SK-N-SH treated with all-trans-retinoic acid at 6 μM for 48 hours (cell line): ENCODE measurements around the gene TTLL4.
A peak's percentile ranks its signal among the peaks of the same experiment; 100 is the strongest.

Experiments used
- ATAC-seq: fragments of 200-7000 bp; cut with Tn5 transposase; 3 replicates; pipeline ENCODE4 v1.9.1; 2020; ENCODE audit warnings: mild to moderate bottlenecking, moderate library complexity
- ARNTL ChIP-seq: fragments of 450-650 bp; formaldehyde crosslinking; IDR thresholded peaks from 2 replicates; pipeline ENCODE4 v1.5.0; 2020; ENCODE audit warnings: low read depth, mild to moderate bottlenecking, moderate library complexity, borderline replicate concordance
- BACH2 ChIP-seq: fragments of 250-450 bp; sonication (Bioruptor Pico); IDR thresholded peaks from 2 replicates; pipeline ENCODE4 v1.9.0; 2021; ENCODE audit warnings: mild to moderate bottlenecking, borderline replicate concordance
- CSDC2 ChIP-seq: fragments of 250-450 bp; sonication (Bioruptor Pico); IDR thresholded peaks from 2 replicates; pipeline ENCODE4 v1.5.0; 2020; ENCODE audit warnings: mild to moderate bottlenecking, moderate library complexity
- CSRNP3 ChIP-seq: fragments of 250-450 bp; sonication (Bioruptor Pico); IDR thresholded peaks from 2 replicates; pipeline ENCODE4 v1.5.1; 2021; ENCODE audit warnings: mild to moderate bottlenecking, moderate library complexity
- ESRRG ChIP-seq: fragments of 250-450 bp; sonication (Bioruptor Pico); IDR thresholded peaks from 2 replicates; pipeline ENCODE4 v1.6.1; 2021; ENCODE audit warnings: mild to moderate bottlenecking
- GLIS3 ChIP-seq: fragments of 250-450 bp; sonication (Bioruptor Pico); IDR thresholded peaks from 2 replicates; pipeline ENCODE4 v1.5.0; 2020; ENCODE audit warnings: mild to moderate bottlenecking, moderate library complexity
- ISL1 ChIP-seq: fragments of 250-450 bp; sonication (Bioruptor Pico); IDR thresholded peaks from 2 replicates; pipeline ENCODE4 v2.1.2; 2022; ENCODE audit warnings: mild to moderate bottlenecking, moderate library complexity
- OSR1 ChIP-seq: fragments of 250-450 bp; sonication (Bioruptor Pico); IDR thresholded peaks from 2 replicates; pipeline ENCODE4 v1.8.0; 2022; ENCODE audit warnings: moderate library complexity, mild to moderate bottlenecking, inconsistent platforms
- PATZ1 ChIP-seq: fragments of 250-450 bp; sonication (Bioruptor Pico); IDR thresholded peaks from 2 replicates; pipeline ENCODE4 v1.8.0; 2020; ENCODE audit warnings: mild to moderate bottlenecking, moderate library complexity, borderline replicate concordance
- PPARA ChIP-seq: fragments of 250-450 bp; sonication (Bioruptor Pico); IDR thresholded peaks from 2 replicates; pipeline ENCODE4 v1.5.0; 2020; ENCODE audit warnings: mild to moderate bottlenecking, borderline replicate concordance
- RARB ChIP-seq: fragments of 250-450 bp; sonication (Bioruptor Pico); IDR thresholded peaks from 2 replicates; pipeline ENCODE4 v1.8.0; 2021; ENCODE audit warnings: mild to moderate bottlenecking, moderate library complexity
- TOX ChIP-seq: fragments of 250-450 bp; sonication (Bioruptor Pico); IDR thresholded peaks from 2 replicates; pipeline ENCODE4 v1.8.0; 2021; ENCODE audit warnings: mild to moderate bottlenecking, moderate library complexity, borderline replicate concordance
- ZC3H10 ChIP-seq: fragments of 250-450 bp; sonication (Bioruptor Pico); IDR thresholded peaks from 2 replicates; pipeline ENCODE4 v1.5.1; 2021; ENCODE audit warnings: mild to moderate bottlenecking, moderate library complexity
- ZFP3 ChIP-seq: fragments of 250-450 bp; sonication (Bioruptor Pico); IDR thresholded peaks from 2 replicates; pipeline ENCODE4 v1.5.0; 2020; ENCODE audit warnings: mild to moderate bottlenecking, moderate library complexity
- ZFP30 ChIP-seq: fragments of 450-650 bp; formaldehyde crosslinking; IDR thresholded peaks from 2 replicates; pipeline ENCODE4 v1.5.0; 2022; ENCODE audit warnings: mild to moderate bottlenecking, moderate library complexity
- ZNF70 ChIP-seq: fragments of 450-650 bp; formaldehyde crosslinking; IDR thresholded peaks from 2 replicates; pipeline ENCODE4 v1.5.0; 2020; ENCODE audit warnings: mild to moderate bottlenecking, moderate library complexity
- ZNF8 ChIP-seq: fragments of 450-650 bp; formaldehyde crosslinking; IDR thresholded peaks from 2 replicates; pipeline ENCODE4 v1.5.0; 2020; ENCODE audit warnings: mild to moderate bottlenecking, moderate library complexity
- TF ChIP-seq, protein P1 (sequence below): fragments of 250-450 bp; sonication (Bioruptor Pico); IDR thresholded peaks from 2 replicates; pipeline ENCODE4 v1.8.0; 2021; ENCODE audit warnings: low read depth, mild to moderate bottlenecking, moderate library complexity, borderline replicate concordance
- TF ChIP-seq, protein P2 (sequence below): fragments of 250-450 bp; sonication (Bioruptor Pico); IDR thresholded peaks from 2 replicates; pipeline ENCODE4 v1.5.1; 2020; ENCODE audit warnings: low read depth, mild to moderate bottlenecking, moderate library complexity
- TF ChIP-seq, protein P3 (sequence below): fragments of 250-450 bp; sonication (Bioruptor Pico); IDR thresholded peaks from 2 replicates; pipeline ENCODE4 v1.5.0; 2020; ENCODE audit warnings: mild to moderate bottlenecking, moderate library complexity

Gene TTLL4

DNA sequence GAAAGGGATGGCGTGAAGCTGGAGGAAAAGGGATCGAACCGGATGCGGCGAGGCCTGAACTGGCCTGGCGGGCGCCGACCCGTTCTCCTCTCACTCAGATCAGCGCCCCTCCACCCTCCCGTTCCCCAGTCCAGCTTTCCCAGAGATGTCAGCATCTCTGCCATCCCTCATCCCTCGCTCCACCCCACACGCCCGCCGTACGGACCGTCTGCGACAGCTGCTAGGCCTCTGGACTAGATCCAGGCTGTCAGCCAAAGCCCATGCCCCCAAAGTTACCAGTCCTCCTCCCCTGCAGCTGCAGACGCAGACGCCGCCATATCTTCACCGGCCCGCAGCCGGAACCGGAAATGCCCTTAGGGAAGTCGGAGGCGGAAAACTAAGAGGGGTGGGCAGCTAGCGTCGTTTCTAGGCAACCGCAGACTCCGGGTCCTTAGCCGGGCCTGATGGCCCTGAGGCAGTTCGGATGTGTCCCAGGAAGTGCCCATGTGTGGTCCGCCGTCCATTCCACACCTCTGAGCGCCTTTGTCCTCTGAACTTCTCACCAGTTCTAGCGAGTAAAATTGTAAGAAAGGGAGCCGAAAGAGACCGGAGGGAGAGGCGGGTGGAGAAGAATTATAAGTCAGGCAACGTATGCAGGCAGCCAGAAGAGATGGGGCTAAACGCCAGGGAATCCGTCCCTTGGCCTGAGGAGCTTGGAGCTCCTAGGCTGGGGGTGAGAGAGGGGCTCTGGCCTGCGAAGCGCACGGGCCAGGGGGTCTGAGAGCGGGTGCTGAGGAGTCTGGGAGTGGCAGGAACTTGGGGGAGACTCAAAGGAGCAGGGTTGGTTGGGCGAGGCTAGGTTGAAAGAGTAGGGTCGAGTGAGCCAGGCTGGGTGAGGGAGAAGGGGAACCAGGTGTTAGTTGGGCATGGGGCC, 38.7 kb upstream of the TTLL4 start, which contains the start of the genes RNF25 and STK36:
TSS of gene RNF25 (minus strand) at position 349 of the 913 bp plus-strand sequence. CDS start at position 317, 32 bp downstream.
TSS of gene STK36 (plus strand) at position 433 of the 913 bp plus-strand sequence. CDS start 744 bp downstream, outside the sequence.
- TF ChIP-seq ZC3H10 (CRISPR knock-in tag) (no peak), ZFP30 (CRISPR knock-in tag) (0 out of 2 replicates have a peak, but pooled peaks have one; percentile 0), OSR1 (CRISPR knock-in tag) (no peak), PPARA (CRISPR knock-in tag) (no peak), ESRRG (CRISPR knock-in tag) (no peak), CSDC2 (no peak), CSRNP3 (CRISPR knock-in tag) (no peak), ZNF70 (CRISPR knock-in tag) (no peak), BACH2 (CRISPR knock-in tag) (no peak)
- TF ChIP-seq, all 23 proteins: peak for 1
- ATAC-seq: peak; percentile 98

DNA sequence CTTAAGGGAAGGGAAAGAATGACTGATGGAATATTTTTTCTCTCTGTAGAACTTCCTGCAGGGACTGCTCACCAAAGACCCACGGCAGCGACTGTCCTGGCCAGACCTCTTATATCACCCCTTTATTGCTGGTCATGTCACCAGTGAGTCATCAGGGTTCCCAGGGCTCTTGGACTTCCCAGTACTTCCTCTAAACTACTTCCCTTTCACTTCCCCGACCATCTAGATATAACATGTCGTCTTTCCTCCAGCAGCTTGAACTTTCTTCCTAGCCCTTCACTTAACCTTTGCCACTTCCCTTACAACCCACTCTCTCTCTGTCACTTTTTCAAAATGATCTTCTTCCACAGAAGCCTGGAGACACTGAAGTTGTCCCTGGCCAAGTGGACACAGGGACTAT, 31.5 kb upstream of the TTLL4 start:
- no peak for ATAC-seq
- TF ChIP-seq, protein P1, sequence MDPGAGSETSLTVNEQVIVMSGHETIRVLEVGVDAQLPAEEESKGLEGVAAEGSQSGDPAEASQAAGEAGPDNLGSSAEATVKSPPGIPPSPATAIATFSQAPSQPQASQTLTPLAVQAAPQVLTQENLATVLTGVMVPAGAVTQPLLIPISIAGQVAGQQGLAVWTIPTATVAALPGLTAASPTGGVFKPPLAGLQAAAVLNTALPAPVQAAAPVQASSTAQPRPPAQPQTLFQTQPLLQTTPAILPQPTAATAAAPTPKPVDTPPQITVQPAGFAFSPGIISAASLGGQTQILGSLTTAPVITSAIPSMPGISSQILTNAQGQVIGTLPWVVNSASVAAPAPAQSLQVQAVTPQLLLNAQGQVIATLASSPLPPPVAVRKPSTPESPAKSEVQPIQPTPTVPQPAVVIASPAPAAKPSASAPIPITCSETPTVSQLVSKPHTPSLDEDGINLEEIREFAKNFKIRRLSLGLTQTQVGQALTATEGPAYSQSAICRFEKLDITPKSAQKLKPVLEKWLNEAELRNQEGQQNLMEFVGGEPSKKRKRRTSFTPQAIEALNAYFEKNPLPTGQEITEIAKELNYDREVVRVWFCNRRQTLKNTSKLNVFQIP (CRISPR knock-in tag): no peak
- TF ChIP-seq CSDC2: no peak
- TF ChIP-seq RARB: no peak
- no peak for TF ChIP-seq TOX (CRISPR knock-in tag)
- TF ChIP-seq ZFP3 (CRISPR knock-in tag): no peak
- no peak for TF ChIP-seq ZNF70 (CRISPR knock-in tag)
- no peak for TF ChIP-seq ARNTL
- no peak for TF ChIP-seq PATZ1
- no peak for TF ChIP-seq CSRNP3 (CRISPR knock-in tag)
- no peak for TF ChIP-seq ZFP30 (CRISPR knock-in tag)
- no peak for TF ChIP-seq PPARA (CRISPR knock-in tag)
- TF ChIP-seq GLIS3 (CRISPR knock-in tag): no peak
- TF ChIP-seq ISL1 (CRISPR knock-in tag): no peak
- TF ChIP-seq ESRRG (CRISPR knock-in tag): no peak

DNA sequence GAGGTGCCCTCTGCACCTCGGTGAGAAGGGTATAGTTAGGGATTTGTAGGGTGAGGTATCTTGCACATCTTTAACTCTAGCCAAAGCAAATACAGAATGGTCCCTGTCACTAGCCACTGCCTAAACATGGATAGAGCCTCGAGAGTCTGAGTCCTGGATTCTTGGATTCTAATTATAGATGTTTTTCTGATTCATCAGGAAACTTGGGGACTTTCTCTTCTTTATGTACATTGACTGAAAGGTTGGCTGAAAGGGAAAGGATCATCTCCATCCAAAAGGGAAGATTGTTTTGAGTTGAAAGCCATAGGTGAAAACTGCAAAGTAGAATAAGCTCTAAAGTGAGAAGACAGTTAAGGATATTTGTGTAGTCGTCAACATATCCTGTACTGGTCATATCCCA, 30.6 kb upstream of the TTLL4 start:
- no peak for TF ChIP-seq ZNF70 (CRISPR knock-in tag)
- no peak for TF ChIP-seq PPARA (CRISPR knock-in tag)
- TF ChIP-seq, protein P2, sequence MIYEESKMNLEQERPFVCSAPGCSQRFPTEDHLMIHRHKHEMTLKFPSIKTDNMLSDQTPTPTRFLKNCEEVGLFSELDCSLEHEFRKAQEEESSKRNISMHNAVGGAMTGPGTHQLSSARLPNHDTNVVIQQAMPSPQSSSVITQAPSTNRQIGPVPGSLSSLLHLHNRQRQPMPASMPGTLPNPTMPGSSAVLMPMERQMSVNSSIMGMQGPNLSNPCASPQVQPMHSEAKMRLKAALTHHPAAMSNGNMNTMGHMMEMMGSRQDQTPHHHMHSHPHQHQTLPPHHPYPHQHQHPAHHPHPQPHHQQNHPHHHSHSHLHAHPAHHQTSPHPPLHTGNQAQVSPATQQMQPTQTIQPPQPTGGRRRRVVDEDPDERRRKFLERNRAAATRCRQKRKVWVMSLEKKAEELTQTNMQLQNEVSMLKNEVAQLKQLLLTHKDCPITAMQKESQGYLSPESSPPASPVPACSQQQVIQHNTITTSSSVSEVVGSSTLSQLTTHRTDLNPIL (CRISPR knock-in tag): no peak
- TF ChIP-seq, protein P1 (CRISPR knock-in tag): no peak
- TF ChIP-seq ARNTL: no peak
- no peak for TF ChIP-seq ZFP30 (CRISPR knock-in tag)
- TF ChIP-seq TOX (CRISPR knock-in tag): no peak
- no peak for TF ChIP-seq ESRRG (CRISPR knock-in tag)
- no peak for TF ChIP-seq RARB
- TF ChIP-seq, protein P3, sequence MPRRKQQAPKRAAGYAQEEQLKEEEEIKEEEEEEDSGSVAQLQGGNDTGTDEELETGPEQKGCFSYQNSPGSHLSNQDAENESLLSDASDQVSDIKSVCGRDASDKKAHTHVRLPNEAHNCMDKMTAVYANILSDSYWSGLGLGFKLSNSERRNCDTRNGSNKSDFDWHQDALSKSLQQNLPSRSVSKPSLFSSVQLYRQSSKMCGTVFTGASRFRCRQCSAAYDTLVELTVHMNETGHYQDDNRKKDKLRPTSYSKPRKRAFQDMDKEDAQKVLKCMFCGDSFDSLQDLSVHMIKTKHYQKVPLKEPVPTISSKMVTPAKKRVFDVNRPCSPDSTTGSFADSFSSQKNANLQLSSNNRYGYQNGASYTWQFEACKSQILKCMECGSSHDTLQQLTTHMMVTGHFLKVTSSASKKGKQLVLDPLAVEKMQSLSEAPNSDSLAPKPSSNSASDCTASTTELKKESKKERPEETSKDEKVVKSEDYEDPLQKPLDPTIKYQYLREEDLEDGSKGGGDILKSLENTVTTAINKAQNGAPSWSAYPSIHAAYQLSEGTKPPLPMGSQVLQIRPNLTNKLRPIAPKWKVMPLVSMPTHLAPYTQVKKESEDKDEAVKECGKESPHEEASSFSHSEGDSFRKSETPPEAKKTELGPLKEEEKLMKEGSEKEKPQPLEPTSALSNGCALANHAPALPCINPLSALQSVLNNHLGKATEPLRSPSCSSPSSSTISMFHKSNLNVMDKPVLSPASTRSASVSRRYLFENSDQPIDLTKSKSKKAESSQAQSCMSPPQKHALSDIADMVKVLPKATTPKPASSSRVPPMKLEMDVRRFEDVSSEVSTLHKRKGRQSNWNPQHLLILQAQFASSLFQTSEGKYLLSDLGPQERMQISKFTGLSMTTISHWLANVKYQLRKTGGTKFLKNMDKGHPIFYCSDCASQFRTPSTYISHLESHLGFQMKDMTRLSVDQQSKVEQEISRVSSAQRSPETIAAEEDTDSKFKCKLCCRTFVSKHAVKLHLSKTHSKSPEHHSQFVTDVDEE (CRISPR knock-in tag): no peak
- no peak for TF ChIP-seq ZNF8 (CRISPR knock-in tag)
- ATAC-seq: no peak

- ATAC-seq: peak; percentile 99
Observed at GRCh38 chr2:218687400-218688060, 23.1 kb upstream of the TTLL4 start.
